ENCODE measurements around the gene BHLHA15.

BHLHA15 gene

DNA sequence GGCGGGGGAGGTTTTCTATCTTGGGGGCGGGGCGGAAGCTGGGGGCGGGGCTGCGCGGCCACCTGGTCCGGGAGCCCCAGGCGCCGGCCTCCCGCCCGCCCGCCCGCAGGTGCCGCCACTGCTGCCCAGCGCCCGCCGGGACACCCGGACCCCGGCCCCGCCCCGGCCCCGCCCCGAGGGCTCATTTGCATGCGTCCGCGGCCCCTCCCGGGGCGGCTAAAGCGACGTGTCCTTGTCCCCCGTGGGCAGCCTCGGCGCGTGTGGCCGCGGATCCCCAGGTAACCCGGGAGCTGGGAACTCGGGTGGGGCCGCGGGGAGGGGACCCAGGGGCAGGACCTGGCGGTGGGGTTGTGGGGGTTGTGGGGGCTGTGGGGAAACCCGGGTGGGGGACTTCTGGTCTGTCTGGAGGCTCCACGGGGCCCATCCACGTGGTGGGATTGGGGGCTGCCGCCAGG, at the start of gene BHLHA15:
Gene BHLHA15 (plus strand): TSS at position 219 of the 455 bp plus-strand sequence. CDS start 871 bp downstream, outside the sequence.
- no peak for DNase-seq (ENCODE audit: low read depth, low spot score)

DNA sequence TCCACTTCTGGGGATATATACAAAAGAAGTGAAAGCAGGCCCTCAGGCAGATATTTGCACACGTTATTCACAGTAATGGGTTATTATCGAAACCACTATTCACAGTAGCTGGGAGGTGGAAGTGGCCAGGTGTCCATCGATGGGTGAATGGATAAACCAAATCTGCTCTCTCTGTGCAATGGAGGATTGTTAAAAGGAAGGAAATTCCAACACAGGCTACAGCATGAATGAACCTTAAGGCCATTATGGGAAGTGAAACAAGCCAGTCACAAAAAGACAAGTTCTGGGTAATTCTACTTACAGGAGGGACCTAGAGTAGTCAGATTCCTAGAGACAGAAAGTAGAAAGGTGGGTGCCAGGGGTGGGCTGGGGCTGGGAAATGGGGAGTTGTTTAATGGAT, 48.5 kb upstream of the BHLHA15 start:
- DNase-seq (ENCODE audit: low read depth, low spot score): no peak

DNA sequence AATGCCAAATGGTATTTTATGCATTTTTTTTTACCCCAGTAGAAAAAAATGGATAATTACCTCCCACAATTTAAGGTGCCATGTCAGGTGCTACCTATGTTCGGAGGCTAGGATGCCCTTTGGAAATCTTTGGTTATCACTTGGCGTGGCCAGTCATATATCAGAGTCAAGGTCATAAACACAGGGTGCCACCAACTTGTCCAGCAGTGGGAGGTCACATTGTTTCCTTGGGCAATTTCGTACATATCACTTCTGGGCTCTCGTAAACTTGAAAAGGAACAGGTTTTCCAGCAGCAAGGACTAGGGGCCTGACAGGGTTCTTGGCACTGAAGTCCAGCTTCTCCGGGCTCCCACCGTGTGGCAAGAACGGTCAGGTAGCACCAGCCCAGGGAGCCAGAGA, 48.0 kb upstream of the BHLHA15 start:
- DNase-seq (ENCODE audit: low read depth, low spot score): no peak

DNA sequence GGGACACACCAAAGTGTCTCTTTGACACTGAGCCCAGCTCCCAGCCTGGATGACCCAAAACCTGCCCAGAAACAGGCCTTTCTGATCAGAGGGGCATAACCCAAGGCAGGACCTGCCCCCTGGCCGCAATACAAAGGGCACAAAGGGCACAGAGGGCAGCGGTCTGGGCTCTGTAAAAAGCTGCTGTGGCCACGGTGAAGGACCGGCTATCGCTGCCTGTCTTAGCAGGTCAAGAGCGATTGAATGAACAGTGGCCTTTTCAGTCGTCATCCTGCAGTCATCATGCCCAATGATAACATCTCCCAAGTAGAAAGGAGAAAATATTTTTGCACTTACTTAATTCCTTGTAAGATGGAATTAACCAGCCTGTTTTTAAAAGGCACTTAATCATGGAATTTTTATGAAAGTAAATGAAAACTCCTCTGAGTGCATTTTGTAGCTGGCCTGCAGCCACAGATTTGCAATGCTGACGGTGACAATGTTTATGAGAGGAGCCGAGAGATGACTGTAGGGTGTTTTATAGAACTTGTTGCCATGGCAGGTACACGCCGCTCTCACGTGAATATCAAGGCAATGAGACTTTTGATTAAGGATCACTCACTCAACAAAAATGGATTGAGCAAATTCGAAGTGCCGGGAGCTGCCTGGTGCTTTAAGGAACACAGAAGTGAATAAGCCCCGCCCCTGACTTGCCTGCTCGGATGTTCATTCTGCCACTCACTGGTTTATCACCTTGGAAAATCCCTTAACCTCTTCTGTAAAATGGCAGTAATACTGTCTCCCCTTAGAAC, 47.3 kb upstream of the BHLHA15 start:
- DNase-seq (ENCODE audit: low read depth, low spot score): no peak

DNA sequence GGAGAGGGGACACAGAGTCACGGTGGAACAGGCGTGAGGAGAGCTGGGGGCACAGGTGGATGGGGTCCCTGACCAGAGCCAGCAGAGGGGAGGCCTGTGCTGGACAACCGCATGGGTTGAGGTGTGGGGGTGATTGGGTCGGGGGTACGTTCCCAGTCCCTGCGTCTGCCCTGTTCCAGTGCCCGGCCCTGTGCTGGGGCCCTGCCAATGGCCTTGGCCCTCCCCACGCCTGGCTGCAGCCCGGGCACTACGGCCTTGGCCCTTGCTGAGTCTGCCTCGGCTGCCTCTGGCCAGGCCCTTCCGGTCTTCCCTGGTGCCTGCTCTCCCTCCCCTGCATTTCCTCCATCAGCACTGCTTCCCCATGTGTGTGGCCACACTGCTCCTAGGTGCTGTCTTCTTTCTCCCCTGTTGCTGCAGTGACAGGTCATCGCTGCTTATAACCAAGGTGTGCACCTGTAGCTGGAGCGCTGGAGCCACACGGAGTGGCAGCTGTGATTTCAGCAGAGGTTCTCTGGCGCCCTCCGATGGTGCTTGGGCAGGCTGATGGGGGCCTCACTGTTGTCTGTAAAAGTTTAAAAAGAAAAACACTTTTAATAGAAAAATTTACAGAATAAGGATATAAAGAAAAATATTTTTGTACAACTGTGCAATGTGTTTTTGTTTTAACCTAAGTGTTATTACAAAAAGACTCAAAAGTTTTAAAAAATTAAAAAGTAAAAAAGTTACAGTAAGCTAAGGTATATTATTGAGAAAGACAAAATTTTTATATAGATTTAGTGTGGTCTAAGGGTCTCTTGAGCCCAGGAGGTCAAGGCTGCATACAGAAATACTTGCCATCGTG, 45.2 kb upstream of the BHLHA15 start:
- DNase-seq (ENCODE audit: low read depth, low spot score): no peak

DNA sequence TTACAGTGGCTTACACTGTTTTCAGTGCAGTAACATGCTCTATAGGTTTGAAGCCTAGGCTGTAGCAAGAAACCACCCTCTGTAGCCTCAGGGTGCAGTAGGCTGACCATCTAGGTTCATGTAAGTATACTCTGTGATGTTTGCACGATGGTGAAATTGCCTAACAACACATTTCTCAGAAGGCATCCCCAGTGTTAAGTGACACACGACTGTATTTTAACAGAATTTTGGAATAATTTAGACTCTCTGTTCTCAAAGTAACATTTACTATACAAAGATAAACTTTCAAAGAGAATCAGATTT, 44.6 kb upstream of the BHLHA15 start:
- no peak for DNase-seq (ENCODE audit: low read depth, low spot score)

DNA sequence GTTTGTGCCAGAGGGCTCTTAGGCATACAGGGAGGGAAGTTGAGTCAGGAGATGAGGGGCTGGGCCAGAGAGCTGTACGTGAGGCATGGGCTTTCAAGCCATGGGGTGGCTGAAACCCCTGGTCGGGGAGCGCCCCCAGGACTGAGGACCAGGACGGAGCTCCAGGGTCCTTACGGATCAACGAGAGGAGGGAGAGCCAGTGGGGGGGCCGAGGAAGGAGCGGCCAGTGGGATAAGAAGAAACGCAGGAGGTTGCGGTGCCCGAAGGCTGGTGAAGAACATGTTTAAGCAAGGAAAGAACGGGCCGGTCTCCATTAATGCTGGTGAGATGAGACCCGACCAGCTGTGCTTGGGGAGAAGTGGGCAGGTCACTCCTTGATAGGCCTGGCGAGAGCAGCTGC, 43.6 kb upstream of the BHLHA15 start:
- DNase-seq (ENCODE audit: low read depth, low spot score): no peak

DNA sequence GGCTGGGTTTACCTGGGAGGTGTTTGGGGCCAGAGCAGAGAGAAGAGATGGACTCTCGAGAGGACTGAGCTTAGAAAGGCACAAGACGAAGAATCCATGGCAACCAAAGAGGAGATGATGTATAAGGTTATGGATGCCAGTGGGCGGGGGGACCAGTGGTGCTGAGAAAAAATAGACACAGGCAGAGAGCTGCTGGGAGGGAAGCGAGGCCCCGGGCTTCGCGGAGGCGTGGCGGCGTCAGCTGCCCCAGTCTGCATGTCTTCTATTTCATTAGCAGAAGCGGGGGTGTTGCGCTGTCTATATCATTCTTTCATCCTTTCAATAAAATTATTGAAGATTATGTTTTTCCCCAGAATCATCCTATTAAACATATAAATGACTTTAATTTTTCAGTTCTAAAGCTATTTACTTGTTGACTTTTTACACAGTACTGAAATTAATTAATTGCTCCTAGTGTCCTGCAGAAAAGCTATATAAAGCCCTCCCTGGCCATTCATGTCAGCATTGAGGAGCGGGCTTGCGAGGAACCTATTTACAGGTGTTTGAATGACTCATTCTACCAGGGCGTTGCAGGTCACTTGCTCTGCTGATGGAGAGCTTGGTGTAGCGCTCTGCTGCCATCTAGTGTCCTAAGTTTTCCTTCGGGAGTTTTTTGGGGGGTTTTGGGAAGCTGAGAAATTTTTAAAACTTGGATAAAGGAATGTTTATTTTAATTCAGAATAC, 42.9 kb upstream of the BHLHA15 start:
- peak; percentile 34 for DNase-seq (ENCODE audit: low read depth, low spot score)

DNA sequence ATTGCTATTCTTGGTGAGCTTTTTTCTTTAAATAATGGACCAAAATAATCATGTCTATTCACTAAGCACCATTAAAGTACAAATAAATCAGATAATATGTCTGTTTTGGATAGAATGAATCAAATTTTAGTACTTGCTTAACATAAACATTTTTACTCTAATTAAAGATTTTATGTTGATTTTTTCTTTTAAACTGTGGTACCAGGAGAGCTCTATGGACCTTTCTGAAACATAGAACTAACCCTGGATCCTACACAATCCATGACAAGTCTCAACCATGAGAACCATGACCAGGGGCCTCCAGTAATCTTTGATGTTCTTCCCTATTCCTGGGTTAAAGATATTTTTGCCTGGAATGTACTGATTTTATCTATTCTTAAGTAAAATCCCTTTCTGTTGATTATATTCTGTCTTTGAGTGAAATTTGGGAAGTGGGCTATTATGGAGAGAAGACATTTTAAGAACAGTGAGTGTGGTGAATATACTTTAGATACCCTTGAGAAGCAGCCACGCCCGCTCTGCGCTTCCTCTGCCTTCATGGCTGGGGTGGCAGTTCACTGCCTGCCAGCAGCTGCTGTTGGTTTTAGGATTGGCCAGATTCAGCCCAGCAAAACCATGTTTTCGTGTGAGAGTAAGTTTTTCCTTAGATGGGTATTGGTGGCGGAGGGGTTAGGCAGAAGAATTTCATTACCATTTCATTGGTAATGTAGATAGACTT, 42.2 kb upstream of the BHLHA15 start:
- DNase-seq (ENCODE audit: low read depth, low spot score): no peak

DNA sequence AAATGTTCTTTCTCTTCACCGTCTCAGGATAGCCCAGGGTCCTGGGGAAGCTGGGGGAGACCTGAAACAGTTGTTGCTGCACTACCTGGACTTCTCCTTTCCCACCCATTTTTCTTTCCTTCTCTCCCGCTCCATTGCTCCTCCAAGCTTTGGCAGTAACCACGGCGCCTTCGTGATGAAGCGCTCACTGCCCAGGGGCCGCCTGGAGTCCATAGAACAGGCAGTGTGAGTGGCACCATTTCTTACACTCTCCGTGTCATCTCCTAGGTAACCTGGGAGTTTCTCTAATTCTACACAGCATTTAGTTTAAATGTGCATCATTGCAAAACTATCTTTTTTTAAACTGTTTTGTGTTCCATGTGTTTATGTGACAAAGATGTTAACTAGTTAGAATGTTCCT, 40.3 kb upstream of the BHLHA15 start:
- DNase-seq (ENCODE audit: low read depth, low spot score): no peak

DNA sequence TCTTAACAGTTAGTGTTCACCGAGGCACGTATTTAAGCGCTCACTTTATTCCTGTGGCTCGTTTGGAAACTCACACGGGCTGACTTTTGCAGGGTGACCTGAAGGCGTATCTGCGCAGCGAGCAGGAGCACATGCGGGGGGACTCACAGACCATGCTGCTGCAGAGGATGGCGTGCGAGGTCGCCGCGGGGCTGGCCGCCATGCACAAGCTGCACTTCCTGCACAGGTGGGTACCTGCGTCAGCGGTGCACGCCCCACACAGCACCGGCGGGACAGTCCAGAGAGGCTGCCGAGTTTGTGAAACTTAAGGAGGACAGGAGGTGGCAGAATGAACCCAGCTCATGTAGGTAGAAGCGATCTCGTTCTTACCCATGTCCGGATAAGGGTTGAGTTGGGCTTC, 39.8 kb upstream of the BHLHA15 start:
- DNase-seq (ENCODE audit: low read depth, low spot score): no peak

DNA sequence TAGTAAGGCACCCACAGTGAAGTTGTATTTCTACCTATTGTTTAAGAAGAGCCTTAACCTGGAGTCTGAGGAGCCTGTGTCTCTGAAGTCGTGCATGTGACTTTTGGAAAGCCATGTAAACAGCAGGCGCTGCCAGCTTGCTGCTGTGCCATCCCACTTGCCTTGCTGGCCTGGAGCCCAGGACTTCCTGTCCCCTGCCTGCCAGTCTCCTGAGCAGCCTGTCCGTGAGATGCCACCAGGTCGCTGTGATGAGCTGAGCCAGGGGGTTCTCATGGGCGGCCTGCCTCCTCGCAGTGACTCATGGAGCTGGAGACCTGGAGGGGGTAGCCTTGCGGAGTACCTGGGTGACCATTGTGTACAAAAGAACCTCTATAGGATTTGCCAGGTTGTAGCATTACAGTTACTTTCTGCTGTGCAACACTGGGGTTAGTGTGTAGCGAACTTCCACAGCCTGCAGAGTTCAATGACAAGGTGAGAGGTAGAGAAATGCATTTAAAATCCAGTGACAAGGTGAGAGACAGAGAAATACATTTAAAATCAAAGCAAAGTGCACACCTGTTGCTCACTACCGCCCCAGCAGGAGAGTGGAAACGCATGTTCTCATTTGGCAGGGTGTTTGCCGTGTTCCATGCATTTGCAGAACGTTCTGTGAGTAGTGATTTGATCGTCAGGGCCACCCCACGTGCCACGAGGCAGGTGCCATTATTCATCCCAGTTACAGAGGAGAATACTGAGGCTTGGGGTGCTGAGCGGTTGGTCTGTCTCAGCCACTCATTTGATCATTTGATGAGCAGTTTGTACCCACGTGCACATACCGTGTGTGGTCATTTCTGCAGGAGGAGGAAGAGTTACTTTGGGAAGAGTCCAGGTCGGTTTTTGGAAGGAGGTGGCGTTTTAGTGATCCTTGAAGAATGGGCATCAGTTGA, 36.6 kb upstream of the BHLHA15 start:
- no peak for DNase-seq (ENCODE audit: low read depth, low spot score)

DNA sequence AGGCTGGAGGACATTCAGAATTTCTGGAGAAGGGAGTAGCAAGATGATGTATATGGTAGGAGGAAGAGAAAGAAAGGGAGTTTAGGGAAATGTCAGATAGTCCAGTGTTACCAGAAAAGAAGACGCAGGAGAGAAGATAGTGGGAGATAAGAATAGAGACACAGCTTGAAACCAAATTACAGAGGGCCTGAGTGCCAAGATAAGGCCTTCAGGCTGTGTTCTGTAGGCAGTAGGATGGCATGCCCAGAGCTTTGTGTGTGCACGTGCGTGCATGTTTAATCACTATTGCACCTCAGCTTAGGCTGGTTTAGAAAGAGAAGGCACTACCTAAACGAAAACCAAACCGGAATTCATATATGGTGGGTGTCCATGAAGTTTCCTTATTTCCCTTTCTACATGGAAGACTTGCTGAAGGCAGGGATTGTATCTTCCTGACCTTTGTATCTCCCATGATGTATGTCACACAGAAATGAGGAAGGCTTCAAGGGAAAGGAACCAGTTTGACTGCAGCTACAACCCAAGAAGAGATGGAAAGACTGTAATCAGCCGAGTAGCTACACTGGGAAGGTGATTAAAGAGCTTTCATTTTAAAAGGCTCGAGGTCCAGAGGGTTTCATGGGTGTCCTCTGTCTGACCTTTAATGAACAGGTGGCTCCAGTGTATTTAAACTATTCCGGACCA, 35.8 kb upstream of the BHLHA15 start:
- no peak for DNase-seq (ENCODE audit: low read depth, low spot score)

DNA sequence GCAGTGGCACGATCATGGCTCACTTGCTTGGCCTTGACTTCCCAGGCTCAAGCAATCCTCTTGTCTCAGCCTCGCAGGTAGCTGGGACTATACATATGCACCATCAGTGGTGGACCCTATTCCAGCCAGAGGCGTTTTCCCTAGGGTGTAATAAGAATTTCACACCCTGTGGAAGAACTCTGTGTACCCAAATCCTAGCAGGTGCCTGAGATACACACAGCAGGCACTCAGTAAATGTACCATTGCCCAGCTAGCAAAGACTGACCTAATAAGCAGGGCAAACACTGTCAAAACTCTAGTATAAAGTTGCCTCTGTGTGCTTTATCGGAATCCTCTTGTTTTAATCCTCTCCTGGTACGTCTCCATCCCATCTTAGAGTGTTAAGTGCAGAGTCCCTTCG, 33.7 kb upstream of the BHLHA15 start:
- no peak for DNase-seq (ENCODE audit: low read depth, low spot score)

DNA sequence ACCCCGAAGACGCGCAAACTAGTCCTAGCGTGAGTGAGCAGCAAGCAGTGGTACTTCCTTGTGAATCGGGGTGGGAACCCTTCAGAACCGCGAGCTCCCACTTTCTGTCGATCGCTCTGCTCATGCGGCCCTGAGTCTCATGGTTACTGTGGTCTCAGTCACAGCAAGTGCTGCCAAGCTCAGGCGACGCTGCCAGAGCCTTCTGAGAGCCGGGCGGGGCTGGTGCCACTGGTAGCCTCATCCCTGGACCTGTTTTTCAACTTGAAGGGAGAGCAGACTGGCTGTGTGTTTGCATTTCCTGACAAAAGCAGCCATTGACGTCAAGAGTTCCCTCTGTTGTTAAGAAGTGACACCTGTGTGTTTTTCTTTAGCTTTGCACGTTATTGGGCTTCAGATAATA, 32.9 kb upstream of the BHLHA15 start:
- no peak for DNase-seq (ENCODE audit: low read depth, low spot score)

DNA sequence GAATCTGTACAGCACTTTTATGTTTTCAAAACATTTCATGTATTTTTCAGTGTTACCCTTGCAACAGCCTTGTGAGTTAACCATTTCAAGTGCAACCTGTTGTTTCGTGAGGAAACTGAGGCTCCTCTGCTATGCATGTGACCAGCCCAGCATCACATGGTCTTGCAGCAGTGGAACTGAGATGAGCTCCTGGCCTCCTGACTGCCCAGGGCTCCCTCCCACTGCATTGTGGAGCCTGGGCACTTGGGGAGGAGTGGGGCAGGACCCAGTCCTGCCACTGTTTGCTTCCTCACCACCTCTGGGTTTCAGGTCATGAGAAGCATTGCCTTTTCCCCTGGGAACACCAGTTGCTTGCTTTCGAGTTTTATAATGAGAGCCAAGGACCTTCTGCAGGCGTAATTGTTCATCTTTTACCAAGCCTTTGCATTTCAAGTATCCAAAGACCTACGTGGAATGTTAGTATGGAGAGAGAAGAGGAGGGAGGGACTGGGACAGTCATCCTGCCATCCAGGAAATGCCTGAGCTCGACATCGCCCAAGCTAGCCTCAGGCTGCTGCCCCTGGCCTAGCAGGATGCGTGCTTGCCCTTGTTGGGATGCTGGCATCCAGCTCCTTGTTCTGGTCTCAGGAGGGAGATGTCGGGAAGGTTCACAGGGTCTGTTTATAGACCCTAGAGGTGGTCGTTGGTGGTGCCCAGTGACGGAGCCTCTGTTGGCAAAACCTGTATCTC, 32.3 kb upstream of the BHLHA15 start:
- no peak for DNase-seq (ENCODE audit: low read depth, low spot score)

DNA sequence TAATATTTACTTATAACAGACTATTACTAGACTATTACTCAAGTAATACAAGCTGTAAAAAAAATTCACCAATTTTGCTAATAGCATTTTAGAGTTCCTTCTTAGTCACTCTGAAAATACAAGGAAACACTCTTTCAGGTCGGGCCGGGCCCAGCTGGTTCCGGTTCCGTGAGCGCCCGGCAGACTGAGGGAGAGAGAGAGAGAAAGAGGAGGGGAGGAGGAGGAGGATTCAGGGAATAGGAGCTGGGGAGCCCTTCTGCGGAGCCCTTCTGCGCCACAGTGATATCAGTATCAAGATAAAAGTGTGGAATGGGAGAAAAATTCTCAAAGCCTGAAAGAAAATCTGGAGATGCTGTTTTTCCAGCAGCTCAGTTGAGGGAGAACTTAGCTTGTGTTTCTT, 30.5 kb upstream of the BHLHA15 start:
- DNase-seq (ENCODE audit: low read depth, low spot score): no peak

DNA sequence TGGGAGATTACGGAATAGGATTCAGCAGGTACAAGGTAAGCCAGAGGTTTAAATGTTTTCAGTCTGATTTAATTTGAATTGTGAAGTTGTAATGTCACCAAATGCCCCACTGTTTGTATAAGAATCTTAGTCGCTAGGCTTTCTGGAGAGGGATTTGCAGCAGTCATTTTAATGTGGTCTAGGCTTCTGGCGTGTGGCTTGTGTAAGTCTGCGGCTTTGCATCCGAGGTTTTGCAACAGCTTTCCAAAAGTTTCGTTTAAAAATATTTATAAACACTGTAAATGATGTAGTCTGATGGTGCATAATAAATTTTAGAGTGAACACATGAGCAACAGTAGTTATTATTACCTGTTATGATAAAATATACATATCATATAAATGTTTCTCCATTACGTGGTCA, 26.1 kb upstream of the BHLHA15 start:
- no peak for DNase-seq (ENCODE audit: low read depth, low spot score)

DNA sequence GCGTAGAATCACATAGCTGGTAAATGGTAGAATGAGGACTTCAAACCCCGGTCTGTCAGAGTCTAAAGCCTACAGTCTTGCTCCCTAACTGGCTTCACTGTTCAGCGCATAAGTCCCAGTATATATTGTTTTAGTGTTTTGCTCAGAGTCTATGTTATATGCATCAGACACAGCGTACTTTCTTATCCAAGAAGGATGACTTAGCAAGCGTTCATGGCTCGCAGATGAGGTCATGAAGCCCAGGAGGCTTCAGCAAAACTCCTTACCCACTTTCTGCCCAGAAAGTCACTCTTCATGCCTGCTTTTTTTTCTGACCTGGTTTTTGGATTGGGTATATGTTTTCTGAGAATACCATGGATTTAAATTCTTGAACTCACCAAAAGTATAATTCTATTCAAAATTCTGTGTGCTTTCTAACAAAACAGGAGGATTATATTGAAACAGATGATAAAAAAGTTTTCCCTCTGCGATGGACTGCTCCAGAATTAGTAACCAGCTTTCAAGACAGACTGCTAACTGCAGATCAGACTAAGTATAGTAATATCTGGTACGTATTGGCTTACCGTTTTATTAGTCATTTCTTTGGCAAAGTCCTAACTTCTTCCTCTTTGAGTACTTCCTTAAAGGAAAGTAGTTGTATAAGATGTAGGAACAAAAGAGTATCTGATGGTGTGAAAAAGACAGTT, 24.6 kb upstream of the BHLHA15 start:
- DNase-seq (ENCODE audit: low read depth, low spot score): no peak
